ENCODE data around the gene LIN7A.

DNA sequence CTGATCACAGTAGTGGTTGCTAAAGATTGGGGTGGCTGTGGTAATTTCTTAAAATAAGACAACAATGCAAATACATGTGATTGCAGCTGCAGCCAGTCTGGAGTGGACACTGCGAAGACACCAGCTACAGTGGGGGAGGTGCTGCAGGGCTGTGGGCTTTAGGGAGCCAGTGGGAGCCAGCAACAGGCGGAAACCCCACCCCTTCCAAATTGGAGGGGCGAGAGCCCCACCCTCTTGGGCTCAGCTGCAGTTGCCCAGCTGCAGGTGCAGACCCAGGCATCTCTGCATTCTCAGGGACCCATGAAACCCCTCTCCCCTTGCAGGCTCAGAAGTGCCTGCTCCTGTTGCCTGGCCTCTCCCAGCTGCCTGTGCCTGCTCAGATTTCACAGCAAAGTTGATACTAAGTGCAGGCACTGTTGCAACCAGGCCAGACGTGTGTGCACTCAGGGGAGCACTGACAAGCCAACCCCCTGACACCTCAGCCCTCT, 116.2 kb downstream of the LIN7A start:
- TF ChIP-seq, protein P1, sequence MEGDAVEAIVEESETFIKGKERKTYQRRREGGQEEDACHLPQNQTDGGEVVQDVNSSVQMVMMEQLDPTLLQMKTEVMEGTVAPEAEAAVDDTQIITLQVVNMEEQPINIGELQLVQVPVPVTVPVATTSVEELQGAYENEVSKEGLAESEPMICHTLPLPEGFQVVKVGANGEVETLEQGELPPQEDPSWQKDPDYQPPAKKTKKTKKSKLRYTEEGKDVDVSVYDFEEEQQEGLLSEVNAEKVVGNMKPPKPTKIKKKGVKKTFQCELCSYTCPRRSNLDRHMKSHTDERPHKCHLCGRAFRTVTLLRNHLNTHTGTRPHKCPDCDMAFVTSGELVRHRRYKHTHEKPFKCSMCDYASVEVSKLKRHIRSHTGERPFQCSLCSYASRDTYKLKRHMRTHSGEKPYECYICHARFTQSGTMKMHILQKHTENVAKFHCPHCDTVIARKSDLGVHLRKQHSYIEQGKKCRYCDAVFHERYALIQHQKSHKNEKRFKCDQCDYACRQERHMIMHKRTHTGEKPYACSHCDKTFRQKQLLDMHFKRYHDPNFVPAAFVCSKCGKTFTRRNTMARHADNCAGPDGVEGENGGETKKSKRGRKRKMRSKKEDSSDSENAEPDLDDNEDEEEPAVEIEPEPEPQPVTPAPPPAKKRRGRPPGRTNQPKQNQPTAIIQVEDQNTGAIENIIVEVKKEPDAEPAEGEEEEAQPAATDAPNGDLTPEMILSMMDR (IDR thresholded peaks at IDR 0.05), result no peak
- TF ChIP-seq EZH2 (IDR thresholded peaks at IDR 0.05) (no peak), EZH2phosphoT487 (IDR thresholded peaks at IDR 0.05) (no peak)
